ENCODE results near the gene BRCC3.

Gene BRCC3

DNA sequence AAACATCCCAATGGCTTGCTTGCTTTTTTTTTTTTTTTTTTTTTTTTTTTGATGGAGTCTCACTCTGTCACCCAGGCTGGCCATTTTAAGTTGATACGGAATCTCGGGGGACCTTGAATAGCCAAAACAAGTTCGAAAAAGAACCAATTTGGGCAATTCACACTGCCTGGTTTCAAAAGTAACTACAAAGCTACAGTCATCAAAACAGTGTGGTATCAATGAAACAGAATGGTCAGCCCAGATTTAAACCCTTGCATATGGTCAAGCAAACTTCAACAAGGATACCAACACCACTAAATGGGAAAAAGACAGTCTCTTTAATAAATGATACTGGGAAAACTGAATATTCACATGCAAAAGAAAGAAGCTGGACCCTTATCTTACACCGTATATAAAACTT lies 41.8 kb downstream of the BRCC3 start:
- DNase-seq: no peak
- Histone ChIP-seq H4K12ac (ENCODE audit: low read depth, low read length) (no peak overlapping the region), H3K23ac (ENCODE audit: low read length) (no peak overlapping the region), H3K18ac (ENCODE audit: low read length) (no peak overlapping the region), H3K27ac (ENCODE audit: low read depth, low read length) (no peak overlapping the region), H3K14ac (ENCODE audit: low read length) (no peak overlapping the region), H3K4me3 (ENCODE audit: low read depth, low read length) (no peak overlapping the region), H3K4ac (ENCODE audit: low read depth, low read length) (no peak overlapping the region), H3K4me2 (ENCODE audit: low read length) (no peak overlapping the region), H3K36me3 (ENCODE audit: control insufficient read depth in 1 of 2, insufficient read depth in 2 of 2, low read length in 2 of 2) (peaks cover 0 to 1% of the 10 kb centered on the region in 2 experiments), H3K4me1 (ENCODE audit: control insufficient read depth in 1 of 2, insufficient read depth in 2 of 2, low read length in 2 of 2) (no peaks in the 10 kb centered on the region), H2BK120ac (ENCODE audit: insufficient read depth, low read length, poor library complexity) (no peak overlapping the region), H3K79me2 (ENCODE audit: control insufficient read depth, insufficient read depth, low read length, poor library complexity) (no peaks in the 10 kb centered on the region), H3K9me3 (ENCODE audit: insufficient read depth, low read depth, low read length) (no peaks in the 10 kb centered on the region), H4K8ac (ENCODE audit: low read depth, low read length) (no peak overlapping the region), H3K27me3 (ENCODE audit: insufficient read depth, low read length) (no peaks in the 10 kb centered on the region), H3K79me1 (ENCODE audit: low read length) (no peaks in the 10 kb centered on the region), H2AFZ (ENCODE audit: insufficient read depth, low read length, poor library complexity) (no peak overlapping the region), H2AK5ac (ENCODE audit: low read length) (no peak overlapping the region), H2BK12ac (ENCODE audit: low read length) (no peak overlapping the region), H2BK5ac (ENCODE audit: low read depth, low read length, poor library complexity) (no peak overlapping the region), H3K9ac (ENCODE audit: low read length) (no peak overlapping the region), H4K91ac (ENCODE audit: low read depth, low read length) (no peak overlapping the region)
- WGBS (ENCODE audit: extremely low coverage, insufficient coverage, insufficient read length): no CpG with 5 or more reads among the region's 4 CpGs

DNA sequence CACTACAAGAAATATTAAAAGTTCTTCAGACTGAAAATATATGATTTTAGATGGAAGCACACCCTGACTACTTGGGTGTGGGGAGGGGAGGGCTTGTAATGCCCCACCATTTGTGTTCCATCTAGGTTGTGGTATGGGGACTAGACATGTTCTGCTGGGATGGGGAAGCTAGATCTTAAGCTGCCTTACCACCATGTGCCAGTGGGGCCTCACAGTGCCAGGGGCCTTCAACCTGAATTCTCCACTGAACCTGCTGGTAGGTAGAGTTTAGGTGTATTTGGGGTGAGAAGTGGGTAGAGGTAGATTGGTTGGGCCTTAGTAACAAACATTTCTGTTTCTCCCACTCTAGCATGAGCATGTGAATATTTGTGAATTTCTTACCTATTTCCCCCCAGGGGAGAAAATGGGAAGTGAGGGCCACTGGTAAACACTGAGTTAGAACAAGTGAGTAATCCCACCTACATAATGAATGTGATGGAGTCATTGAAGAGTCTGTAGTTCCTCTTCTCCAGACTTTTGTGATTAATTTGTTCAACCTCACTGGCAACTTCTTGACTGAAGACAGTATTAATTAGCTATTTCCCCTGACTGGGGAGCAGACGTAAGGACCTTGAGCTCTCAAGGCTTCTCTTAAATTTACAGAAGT lies 44.0 kb downstream of the BRCC3 start:
- H2BK5ac ChIP-seq (ENCODE audit: low read depth, low read length, poor library complexity): no peak overlapping the region

DNA sequence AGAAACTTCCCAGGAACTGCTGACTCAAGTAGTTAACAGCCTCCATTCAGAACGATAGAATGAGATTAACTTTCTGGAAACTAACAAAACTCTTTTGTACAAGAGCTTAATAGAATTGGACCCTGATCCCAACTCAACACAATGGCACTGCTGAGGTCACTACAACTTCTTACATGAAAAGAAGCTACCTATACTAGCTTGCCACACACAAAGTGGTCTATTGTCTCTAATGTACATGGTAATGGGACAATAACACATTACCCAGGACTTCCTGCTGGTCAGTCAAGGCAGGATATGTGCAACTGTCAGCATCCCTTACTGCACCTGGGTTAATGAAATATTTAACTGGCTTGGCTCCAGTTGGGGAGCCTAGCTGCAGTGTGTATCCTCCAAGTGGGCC lies 56.2 kb downstream of the BRCC3 start:
- no peak overlapping the region for H3K23ac ChIP-seq (ENCODE audit: low read length)
- no peak overlapping the region for H3K4ac ChIP-seq (ENCODE audit: low read depth, low read length)
- H2BK12ac ChIP-seq (ENCODE audit: low read length): no peak overlapping the region
- H3K36me3 ChIP-seq (ENCODE audit: control insufficient read depth in 1 of 2, insufficient read depth in 2 of 2, low read length in 2 of 2): peaks cover 0 to 3% of the 10 kb centered on the region in 2 experiments
- no peak for DNase-seq
- no peak overlapping the region for H2BK5ac ChIP-seq (ENCODE audit: low read depth, low read length, poor library complexity)
- no peaks in the 10 kb centered on the region for H3K4me1 ChIP-seq (ENCODE audit: control insufficient read depth in 1 of 2, insufficient read depth in 2 of 2, low read length in 2 of 2)
- no peak overlapping the region for H3K14ac ChIP-seq (ENCODE audit: low read length)
- H4K91ac ChIP-seq (ENCODE audit: low read depth, low read length): no peak overlapping the region
- H3K4me3 ChIP-seq (ENCODE audit: low read depth, low read length): no peak overlapping the region
- H2AFZ ChIP-seq (ENCODE audit: insufficient read depth, low read length, poor library complexity): no peak overlapping the region
- H3K4me2 ChIP-seq (ENCODE audit: low read length): no peak overlapping the region
- H3K79me1 ChIP-seq (ENCODE audit: low read length): no peaks in the 10 kb centered on the region
- no peak overlapping the region for H3K27ac ChIP-seq (ENCODE audit: low read depth, low read length)
- no peak overlapping the region for H3K18ac ChIP-seq (ENCODE audit: low read length)
- H3K27me3 ChIP-seq (ENCODE audit: insufficient read depth, low read length): no peaks in the 10 kb centered on the region
- H4K8ac ChIP-seq (ENCODE audit: low read depth, low read length): no peak overlapping the region
- no peak overlapping the region for H4K12ac ChIP-seq (ENCODE audit: low read depth, low read length)
- no peak overlapping the region for H2AK5ac ChIP-seq (ENCODE audit: low read length)
- no CpG with 5 or more reads among the region's 1 CpG for WGBS (ENCODE audit: extremely low coverage, insufficient coverage, insufficient read length)
- no peaks in the 10 kb centered on the region for H3K79me2 ChIP-seq (ENCODE audit: control insufficient read depth, insufficient read depth, low read length, poor library complexity)
- H3K9ac ChIP-seq (ENCODE audit: low read length): no peak overlapping the region
- no peaks in the 10 kb centered on the region for H3K9me3 ChIP-seq (ENCODE audit: insufficient read depth, low read depth, low read length)
- H2BK120ac ChIP-seq (ENCODE audit: insufficient read depth, low read length, poor library complexity): no peak overlapping the region

More for the DNA sequence above, 44.0 kb downstream of the BRCC3 start:
- H2BK120ac ChIP-seq (ENCODE audit: insufficient read depth, low read length, poor library complexity): no peak overlapping the region
- no peak overlapping the region for H3K14ac ChIP-seq (ENCODE audit: low read length)
- no peaks in the 10 kb centered on the region for H3K27me3 ChIP-seq (ENCODE audit: insufficient read depth, low read length)
- no peak overlapping the region for H4K8ac ChIP-seq (ENCODE audit: low read depth, low read length)
- no peak overlapping the region for H3K18ac ChIP-seq (ENCODE audit: low read length)
- no peak overlapping the region for H4K91ac ChIP-seq (ENCODE audit: low read depth, low read length)
- H4K12ac ChIP-seq (ENCODE audit: low read depth, low read length): no peak overlapping the region
- H3K4me2 ChIP-seq (ENCODE audit: low read length): no peak overlapping the region
- H2AK5ac ChIP-seq (ENCODE audit: low read length): no peak overlapping the region
- no peaks in the 10 kb centered on the region for H3K79me2 ChIP-seq (ENCODE audit: control insufficient read depth, insufficient read depth, low read length, poor library complexity)
- DNase-seq: no peak
- no peak overlapping the region for H3K9ac ChIP-seq (ENCODE audit: low read length)
- no peaks in the 10 kb centered on the region for H3K4me1 ChIP-seq (ENCODE audit: control insufficient read depth in 1 of 2, insufficient read depth in 2 of 2, low read length in 2 of 2)
- H3K4ac ChIP-seq (ENCODE audit: low read depth, low read length): no peak overlapping the region
- H3K23ac ChIP-seq (ENCODE audit: low read length): no peak overlapping the region
- H2BK12ac ChIP-seq (ENCODE audit: low read length): no peak overlapping the region
- no peak overlapping the region for H3K27ac ChIP-seq (ENCODE audit: low read depth, low read length)
- H3K4me3 ChIP-seq (ENCODE audit: low read depth, low read length): no peak overlapping the region
- peaks cover 0 to 4% of the 10 kb centered on the region in 2 experiments for H3K36me3 ChIP-seq (ENCODE audit: control insufficient read depth in 1 of 2, insufficient read depth in 2 of 2, low read length in 2 of 2)
- H3K9me3 ChIP-seq (ENCODE audit: insufficient read depth, low read depth, low read length): no peaks in the 10 kb centered on the region
- no peaks in the 10 kb centered on the region for H3K79me1 ChIP-seq (ENCODE audit: low read length)
- no CpG with 5 or more reads among the region's 1 CpG for WGBS (ENCODE audit: extremely low coverage, insufficient coverage, insufficient read length)
- H2AFZ ChIP-seq (ENCODE audit: insufficient read depth, low read length, poor library complexity): no peak overlapping the region

DNA sequence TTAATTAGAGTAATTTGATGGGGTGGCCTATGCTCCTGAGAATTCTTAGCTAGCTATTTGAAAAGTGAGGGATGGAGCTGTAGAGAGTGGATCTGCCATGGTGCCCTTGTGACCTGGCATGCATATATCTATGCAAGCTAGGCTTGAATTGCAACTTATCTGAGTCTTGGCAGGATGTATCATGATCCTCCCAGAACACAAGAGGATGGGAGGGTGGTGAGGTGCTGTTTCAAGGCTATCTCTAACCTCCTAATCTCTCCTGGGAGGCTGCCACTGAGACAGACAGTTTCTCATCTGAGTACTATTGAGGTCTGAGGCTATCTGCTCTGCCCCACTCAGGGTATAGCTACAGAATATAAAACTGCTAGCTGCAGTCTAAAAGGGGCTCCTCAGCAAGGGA lies 56.6 kb downstream of the BRCC3 start:
- H3K4me3 ChIP-seq (ENCODE audit: low read depth, low read length): no peak overlapping the region
- no peaks in the 10 kb centered on the region for H3K79me1 ChIP-seq (ENCODE audit: low read length)
- no peak overlapping the region for H3K18ac ChIP-seq (ENCODE audit: low read length)
- no peak overlapping the region for H3K23ac ChIP-seq (ENCODE audit: low read length)
- H2BK12ac ChIP-seq (ENCODE audit: low read length): no peak overlapping the region
- no peak overlapping the region for H3K14ac ChIP-seq (ENCODE audit: low read length)
- no peak overlapping the region for H2AK5ac ChIP-seq (ENCODE audit: low read length)
- H3K9ac ChIP-seq (ENCODE audit: low read length): no peak overlapping the region
- no peak overlapping the region for H3K27ac ChIP-seq (ENCODE audit: low read depth, low read length)
- H3K4me2 ChIP-seq (ENCODE audit: low read length): no peak overlapping the region
- H4K12ac ChIP-seq (ENCODE audit: low read depth, low read length): no peak overlapping the region
- no peak overlapping the region for H2BK5ac ChIP-seq (ENCODE audit: low read depth, low read length, poor library complexity)
- no peak overlapping the region for H4K8ac ChIP-seq (ENCODE audit: low read depth, low read length)
- no peaks in the 10 kb centered on the region for H3K79me2 ChIP-seq (ENCODE audit: control insufficient read depth, insufficient read depth, low read length, poor library complexity)
- H2BK120ac ChIP-seq (ENCODE audit: insufficient read depth, low read length, poor library complexity): no peak overlapping the region
- H2AFZ ChIP-seq (ENCODE audit: insufficient read depth, low read length, poor library complexity): no peak overlapping the region
- no peak for DNase-seq
- no peaks in the 10 kb centered on the region for H3K27me3 ChIP-seq (ENCODE audit: insufficient read depth, low read length)
- peaks cover 0 to 3% of the 10 kb centered on the region in 2 experiments for H3K36me3 ChIP-seq (ENCODE audit: control insufficient read depth in 1 of 2, insufficient read depth in 2 of 2, low read length in 2 of 2)
- no peak overlapping the region for H4K91ac ChIP-seq (ENCODE audit: low read depth, low read length)
- H3K4me1 ChIP-seq (ENCODE audit: control insufficient read depth in 1 of 2, insufficient read depth in 2 of 2, low read length in 2 of 2): no peaks in the 10 kb centered on the region
- H3K9me3 ChIP-seq (ENCODE audit: insufficient read depth, low read depth, low read length): no peaks in the 10 kb centered on the region
- H3K4ac ChIP-seq (ENCODE audit: low read depth, low read length): no peak overlapping the region
